Gastroesophageal sphincter (tissue), 4 donors: ENCODE results near the gene RFPL3. TPM values are rescaled to one million over a fixed set of nuclear protein-coding genes. Genes with fewer than 3 reads are reported as not detected.

ENCODE experiments used
- ATAC-seq: fragments of 150-250 bp; one replicate; pipeline ENCODE4 v1.9.1; 2016; ENCODE audit warnings: mild to moderate bottlenecking, moderate library complexity
- H3K27ac ChIP-seq, 4 donors: fragments of 200-600 bp; sonication (generic) in 3 of 4; 1 replicate in 3 of 4; 2 replicates in 1 of 4; pipeline ENCODE4 v1.5.1; 2016 to 2019
- H3K27me3 ChIP-seq: fragments of 200-600 bp; sonication (generic); one replicate; pipeline ENCODE4 v1.5.1; 2019
- H3K36me3 ChIP-seq, 2 donors: fragments of 200-600 bp; sonication (generic); one replicate each; pipeline ENCODE4 v1.5.1; 2019; ENCODE audit warnings: control low read depth in 1 of 2
- H3K4me1 ChIP-seq, 3 donors: fragments of 200-600 bp; sonication (generic); 1 replicate in 2 of 3; 2 replicates in 1 of 3; pipeline ENCODE4 v1.5.1; 2016 to 2019; ENCODE audit warnings: control low read depth in 2 of 3
- H3K4me3 ChIP-seq, 2 donors: fragments of 200-600 bp; sonication (generic); one replicate each; pipeline ENCODE4 v1.5.1; 2019; ENCODE audit warnings: mild to moderate bottlenecking in 1 of 2, moderate library complexity in 1 of 2
- H3K9me3 ChIP-seq, 3 donors: fragments of 200-600 bp; sonication (generic); one replicate each; pipeline ENCODE4 v1.5.1; 2017 to 2019; ENCODE audit warnings: control low read depth in 2 of 3
- EP300 ChIP-seq: sonication (generic); formaldehyde crosslinking; IDR thresholded peaks from one replicate; pipeline ENCODE4 v1.6.1; 2017; ENCODE audit warnings: antibody characterized with exemption, mild to moderate bottlenecking
- POLR2A ChIP-seq, 2 donors: fragments of 450-650 bp; IDR thresholded peaks; one replicate each; pipeline ENCODE4 v1.6.1; 2017; ENCODE audit warnings: antibody characterized with exemption in 2 of 2, mild to moderate bottlenecking in 2 of 2, moderate library complexity in 1 of 2
- POLR2AphosphoS5 ChIP-seq: sonication (generic); formaldehyde crosslinking; IDR thresholded peaks from one replicate; pipeline ENCODE4 v1.6.1; 2017; ENCODE audit warnings: antibody characterized with exemption
- WGBS, 2 donors: methylation state at CpG; one replicate each; pipeline ENCODE4 v1.1.5; 2018; ENCODE audit warnings: low coverage in 1 of 2; 5-methylcytosine and 5-hydroxymethylcytosine counted together
- total RNA-seq, 4 donors: library from RNA; depleted of rRNA; stranded (reverse); fragments of >200 nt; gene quantifications; one replicate each; pipeline ENCODE4 v1.1.0, GENCODE V29; 2016
- TF ChIP-seq, protein P1 (sequence below), 4 experiments: fragments of 200-600 bp in 2 of 4; fragments of 450-650 bp in 2 of 4; sonication (generic) in 1 of 4; IDR thresholded peaks; one replicate each; pipeline ENCODE4 v1.5.1; 2017 to 2019; ENCODE audit warnings: antibody characterized with exemption in 4 of 4, mild to moderate bottlenecking in 2 of 4, moderate library complexity in 2 of 4

Gene RFPL3
- total RNA-seq, 4 donors from 2014 or later: not detected

DNA sequence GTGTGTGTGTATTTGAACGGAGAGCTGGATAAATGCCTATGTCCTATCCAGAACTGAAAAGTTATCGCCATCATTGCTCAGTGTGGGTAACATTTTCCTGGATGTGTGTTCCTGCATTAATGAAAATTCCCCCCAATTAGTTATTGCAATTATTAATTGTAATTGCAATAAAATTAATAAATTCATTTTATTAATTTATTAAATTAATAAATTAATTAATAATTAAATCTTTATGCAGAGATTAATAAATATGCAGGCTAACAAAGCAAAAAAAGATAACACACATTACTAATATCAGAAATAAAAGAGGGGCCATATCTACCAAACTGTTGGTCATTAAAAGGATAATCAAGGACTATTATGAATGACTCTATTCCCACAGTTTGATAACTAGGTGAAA, 3.6 kb downstream of the RFPL3 start:
- no peaks in the 10 kb centered on the region for H3K4me1 ChIP-seq
- no peaks in the 10 kb centered on the region for H3K9me3 ChIP-seq
- H3K27me3 ChIP-seq: no peaks in the 10 kb centered on the region
- no peak overlapping the region for H3K4me3 ChIP-seq
- ATAC-seq: no peak
- TF ChIP-seq POLR2AphosphoS5 (no peak), EP300 (no peak), POLR2A (IDR thresholded peaks at IDR 0.05) (no peak)
- H3K27ac ChIP-seq: no peak overlapping the region
- WGBS, 2 donors: 81 to 88% methylated on average over 2 of the region's 2 CpGs
- no peaks in the 10 kb centered on the region for H3K36me3 ChIP-seq

DNA sequence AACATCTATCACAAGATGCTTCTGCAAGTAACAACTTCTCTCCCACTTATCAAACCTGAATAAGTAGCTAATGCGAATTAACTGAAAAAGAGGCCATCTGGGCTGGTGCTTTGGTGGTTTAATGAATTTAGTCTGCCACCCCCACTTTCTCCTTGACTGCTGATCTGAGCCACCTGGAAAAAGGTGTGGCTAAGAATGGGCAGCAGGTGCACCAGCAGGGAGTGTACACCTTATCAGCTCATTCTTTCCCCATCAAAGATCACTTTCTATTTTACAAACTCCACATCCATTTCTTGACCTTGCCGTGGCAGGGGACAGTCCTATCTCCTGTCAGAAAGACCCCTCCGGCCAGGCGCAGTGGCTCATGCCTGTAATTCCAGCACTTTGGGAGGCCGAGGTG, 6.5 kb downstream of the RFPL3 start:
- no peaks in the 10 kb centered on the region for H3K27me3 ChIP-seq
- ATAC-seq: no peak
- no peak overlapping the region for H3K27ac ChIP-seq
- no peaks in the 10 kb centered on the region for H3K9me3 ChIP-seq
- H3K36me3 ChIP-seq: no peaks in the 10 kb centered on the region
- no peaks in the 10 kb centered on the region for H3K4me1 ChIP-seq
- no peak for TF ChIP-seq POLR2A (IDR thresholded peaks at IDR 0.05)
- TF ChIP-seq POLR2AphosphoS5: no peak
- TF ChIP-seq, protein P1, sequence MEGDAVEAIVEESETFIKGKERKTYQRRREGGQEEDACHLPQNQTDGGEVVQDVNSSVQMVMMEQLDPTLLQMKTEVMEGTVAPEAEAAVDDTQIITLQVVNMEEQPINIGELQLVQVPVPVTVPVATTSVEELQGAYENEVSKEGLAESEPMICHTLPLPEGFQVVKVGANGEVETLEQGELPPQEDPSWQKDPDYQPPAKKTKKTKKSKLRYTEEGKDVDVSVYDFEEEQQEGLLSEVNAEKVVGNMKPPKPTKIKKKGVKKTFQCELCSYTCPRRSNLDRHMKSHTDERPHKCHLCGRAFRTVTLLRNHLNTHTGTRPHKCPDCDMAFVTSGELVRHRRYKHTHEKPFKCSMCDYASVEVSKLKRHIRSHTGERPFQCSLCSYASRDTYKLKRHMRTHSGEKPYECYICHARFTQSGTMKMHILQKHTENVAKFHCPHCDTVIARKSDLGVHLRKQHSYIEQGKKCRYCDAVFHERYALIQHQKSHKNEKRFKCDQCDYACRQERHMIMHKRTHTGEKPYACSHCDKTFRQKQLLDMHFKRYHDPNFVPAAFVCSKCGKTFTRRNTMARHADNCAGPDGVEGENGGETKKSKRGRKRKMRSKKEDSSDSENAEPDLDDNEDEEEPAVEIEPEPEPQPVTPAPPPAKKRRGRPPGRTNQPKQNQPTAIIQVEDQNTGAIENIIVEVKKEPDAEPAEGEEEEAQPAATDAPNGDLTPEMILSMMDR (IDR thresholded peaks at IDR 0.05): no peak
- no peak for TF ChIP-seq EP300
- no peak overlapping the region for H3K4me3 ChIP-seq
- WGBS, 2 donors: 50 to 78% methylated on average over 1 to 4 of the region's 5 CpGs

DNA sequence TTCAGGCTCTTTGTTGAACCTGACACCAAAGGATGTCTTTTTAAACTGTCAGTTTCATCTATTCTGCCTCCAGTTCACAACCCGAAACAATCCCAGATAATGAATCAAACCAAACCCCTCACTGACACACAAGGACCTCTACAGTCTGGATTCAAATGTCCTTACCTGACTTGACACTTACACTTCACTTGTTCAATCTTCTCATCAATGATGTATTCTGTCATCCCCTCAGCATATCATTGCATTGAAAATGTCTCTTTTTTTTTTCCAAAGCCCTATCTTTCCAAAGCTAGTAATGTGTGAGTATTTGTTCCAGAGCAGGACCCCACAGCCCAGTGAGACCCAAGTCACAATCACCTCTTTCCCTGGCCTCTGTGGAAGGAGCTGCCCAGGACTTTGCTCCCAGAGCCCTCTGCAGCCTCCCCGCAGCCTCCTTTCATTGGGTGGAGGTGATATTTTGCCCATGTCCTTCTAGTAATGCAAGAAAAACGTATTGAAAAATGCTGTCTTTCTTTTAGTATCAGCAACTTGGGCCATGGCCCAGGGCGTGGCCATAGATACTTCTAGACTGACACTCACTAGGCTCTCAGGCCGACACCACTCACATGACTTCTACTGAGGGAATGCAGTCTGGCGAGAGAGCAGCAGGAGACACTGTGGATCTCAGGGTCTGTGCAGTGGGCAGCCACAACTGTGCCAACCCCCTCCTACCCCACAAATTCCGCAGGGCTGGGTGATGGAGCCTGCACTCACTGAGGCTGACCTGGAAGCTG, 18.2 kb downstream of the RFPL3 start:
- Histone ChIP-seq H3K4me3 (no peak overlapping the region), H3K27ac (no peak overlapping the region), H3K4me1 (no peaks in the 10 kb centered on the region), H3K27me3 (no peaks in the 10 kb centered on the region), H3K9me3 (no peaks in the 10 kb centered on the region), H3K36me3 (no peaks in the 10 kb centered on the region)
- no peak for ATAC-seq
- WGBS, 2 donors: 67 to 92% methylated on average over 4 to 7 of the region's 7 CpGs
- TF ChIP-seq, protein P1 (IDR thresholded peaks at IDR 0.05): no peak
- TF ChIP-seq POLR2AphosphoS5 (no peak), POLR2A (IDR thresholded peaks at IDR 0.05) (no peak), EP300 (no peak)

DNA sequence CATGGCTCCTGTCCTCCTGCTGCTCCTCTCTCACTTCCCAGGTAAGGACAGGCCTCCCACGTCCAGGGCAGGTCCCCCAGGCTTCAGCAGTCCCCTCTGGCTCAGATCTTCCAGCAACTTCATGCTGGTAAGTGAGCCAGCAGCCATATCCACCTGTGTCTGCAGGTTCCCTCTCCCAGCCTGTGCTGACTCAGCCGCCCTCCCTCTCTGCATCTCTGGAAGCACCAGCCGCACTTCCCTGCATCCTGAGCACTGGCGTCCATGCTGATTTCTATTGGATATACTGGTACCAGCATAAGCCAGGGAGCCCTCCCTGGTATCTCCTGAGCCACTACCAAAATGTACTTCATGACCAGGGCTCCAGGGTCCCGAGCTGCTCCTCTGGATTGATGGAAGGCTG, 19.0 kb downstream of the RFPL3 start:
- no CpG with 5 or more reads among the region's 5 CpGs for WGBS, 2 donors
- H3K27ac ChIP-seq: no peak overlapping the region
- ATAC-seq: no peak

DNA sequence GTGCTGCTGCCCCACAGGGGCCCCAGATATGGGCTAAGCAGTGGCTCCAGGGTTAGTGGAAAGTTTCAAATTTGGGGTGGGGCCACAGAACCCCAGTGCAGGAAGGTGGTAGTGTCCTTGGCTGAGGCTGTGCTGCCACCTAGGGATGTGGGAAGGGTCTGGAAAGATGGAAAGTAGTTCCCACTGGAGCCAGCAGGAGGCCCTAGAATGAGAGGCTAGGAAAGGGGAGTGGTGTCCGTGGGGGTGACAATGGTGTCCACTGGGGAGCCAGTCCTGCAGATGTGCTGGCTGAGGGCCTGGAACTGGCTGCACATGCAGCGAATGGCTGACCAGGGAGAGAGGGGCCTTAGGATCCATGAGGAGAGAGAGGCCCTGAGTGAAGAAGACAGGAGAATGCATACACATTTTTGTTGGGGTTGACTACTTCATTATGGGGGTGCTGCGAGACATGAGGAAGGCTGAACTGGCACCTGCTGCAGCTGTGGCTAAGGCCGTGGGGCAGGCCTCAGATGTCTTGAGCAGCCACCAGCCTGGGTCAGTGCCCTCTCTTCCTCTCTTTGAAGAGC, 21.1 kb downstream of the RFPL3 start:
- no peak for ATAC-seq
- Histone ChIP-seq H3K36me3 (no peaks in the 10 kb centered on the region), H3K27me3 (no peaks in the 10 kb centered on the region), H3K27ac (no peak overlapping the region), H3K4me1 (no peaks in the 10 kb centered on the region), H3K4me3 (no peak overlapping the region), H3K9me3 (no peaks in the 10 kb centered on the region)
- TF ChIP-seq EP300 (no peak), POLR2A (IDR thresholded peaks at IDR 0.05) (no peak), POLR2AphosphoS5 (no peak)
- TF ChIP-seq, protein P1 (IDR thresholded peaks at IDR 0.05): peak in 1 of 4 experiments; percentile 28
- 50 to 65% methylated on average over 1 to 3 of the region's 4 CpGs for WGBS, 2 donors

More for the DNA sequence above, 19.0 kb downstream of the RFPL3 start:
- Histone ChIP-seq H3K4me3 (no peak overlapping the region), H3K9me3 (no peaks in the 10 kb centered on the region), H3K36me3 (no peaks in the 10 kb centered on the region), H3K27me3 (no peaks in the 10 kb centered on the region), H3K4me1 (no peaks in the 10 kb centered on the region)
- TF ChIP-seq, protein P1 (IDR thresholded peaks at IDR 0.05): no peak
- TF ChIP-seq POLR2AphosphoS5: no peak
- TF ChIP-seq POLR2A (IDR thresholded peaks at IDR 0.05): no peak
- no peak for TF ChIP-seq EP300
